MM.1S (cell line): ENCODE measurements around the gene CDX1.

Experiments used
- CTCF ChIP-seq: fragments of 300-600 bp; sonication (generic); IDR thresholded peaks from 2 replicates; pipeline ENCODE4 v1.5.1; 2016; ENCODE audit warnings: antibody characterized with exemption, low read length, mixed read lengths
- EZH2 ChIP-seq: fragments of 300-600 bp; sonication (generic); optimal IDR thresholded peaks from 2 replicates; pipeline ENCODE3; 2017; ENCODE audit warnings: low read depth, mild to moderate bottlenecking, antibody characterized with exemption, low read length, mixed read lengths

- TF ChIP-seq EZH2 (no peak), CTCF (no peak)
These were observed 50.5 kb downstream of the CDX1 start for GRCh38 chr5:150217038-150217437.
